NCI-H748 treated with DMSO at 0.1 percent for 48 hours (cell line): ENCODE data around the gene MCRS1.
"Not testable (repeated sequence)": the region's sequence is repeated elsewhere in the genome, so short reads cannot be mapped to it uniquely, and the experiment has no call there.

Experiments
- DNase-seq: peaks from one replicate; lab custom pipeline; 2025; lab: John Stamatoyannopoulos, UW

The MCRS1 gene

DNA sequence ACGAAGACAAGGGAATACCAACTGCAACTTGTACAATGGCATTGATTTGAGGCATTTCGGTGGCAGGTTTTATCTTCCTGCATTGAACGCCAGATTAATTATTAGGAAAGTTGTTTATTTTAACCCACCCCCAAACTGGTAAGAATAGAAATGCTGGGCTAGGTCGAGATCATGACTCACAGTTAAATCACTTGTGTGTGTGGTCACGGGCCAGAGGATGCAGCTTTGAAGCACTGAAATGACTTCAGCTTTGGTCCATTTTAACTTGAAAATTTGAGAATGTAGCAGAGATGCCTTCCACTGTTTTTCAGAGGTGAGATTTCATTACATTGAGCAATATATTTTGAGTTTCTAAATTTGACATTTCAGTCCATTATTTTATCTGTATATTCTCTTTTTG lies 52.7 kb downstream of the MCRS1 start:
- DNase-seq: no peak

DNA sequence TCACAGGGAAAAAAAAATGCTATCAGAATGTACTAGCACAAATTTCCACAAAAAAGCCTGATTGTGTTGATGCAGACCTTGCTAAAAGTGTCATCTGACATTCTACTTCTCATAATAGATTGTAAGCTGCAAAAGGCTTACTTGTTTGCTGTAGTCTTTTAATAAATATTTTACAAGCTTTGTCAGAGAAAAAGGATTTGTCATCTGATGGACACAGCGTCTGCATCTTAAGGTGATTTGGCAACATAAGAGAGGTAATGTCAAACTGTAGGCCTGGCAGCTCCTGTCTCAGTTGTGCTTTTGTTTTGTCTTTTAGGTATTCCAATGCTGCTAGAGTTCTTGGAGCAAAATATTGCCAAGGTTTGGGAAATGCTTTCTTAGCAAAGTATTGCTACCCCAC lies 55.4 kb downstream of the MCRS1 start:
- DNase-seq: no peak

DNA sequence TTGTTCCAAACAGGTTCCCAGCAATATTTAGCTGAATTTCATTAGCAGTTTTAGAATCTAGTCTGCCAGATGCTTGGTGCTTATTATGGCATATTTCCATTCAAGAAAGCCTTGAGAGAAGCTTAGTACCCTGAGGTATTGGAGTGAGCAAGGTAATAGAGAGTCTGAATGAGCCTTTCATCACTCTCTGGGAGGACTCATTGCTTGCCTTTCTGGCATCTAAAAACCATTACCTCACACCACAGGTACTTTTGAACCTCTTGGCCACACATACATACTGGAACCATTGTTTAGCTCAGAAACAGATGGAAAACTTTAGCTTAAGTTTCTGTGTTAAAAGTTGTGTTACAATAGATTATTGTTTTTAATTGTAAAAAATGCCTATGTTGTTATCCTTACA lies 56.5 kb downstream of the MCRS1 start:
- DNase-seq: no peak

DNA sequence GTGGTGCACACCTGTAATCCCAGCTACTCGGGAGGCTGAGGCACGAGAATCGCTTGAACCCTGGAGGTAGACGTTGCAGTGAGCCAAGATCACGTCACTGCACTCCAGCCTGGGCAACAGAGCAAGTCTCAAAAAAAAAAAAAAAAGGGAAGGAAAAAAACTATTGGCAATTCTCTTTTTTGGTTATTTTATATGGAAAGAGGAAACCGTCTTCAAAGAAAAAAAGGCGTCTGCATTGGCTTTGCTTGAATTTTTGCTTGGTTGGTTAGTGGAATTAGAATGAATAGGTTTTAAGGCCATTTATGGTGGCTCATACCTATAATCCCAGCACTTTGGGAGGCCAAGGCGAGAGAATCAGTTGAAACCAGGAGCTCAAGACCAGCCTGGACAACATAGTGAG lies 58.3 kb downstream of the MCRS1 start:
- DNase-seq: not testable (repeated sequence)
